GM06990 (cell line): ENCODE data around the gene DAPK1.
A peak's percentile ranks its signal among the peaks of the same experiment; 100 is the strongest.

ENCODE experiments used
- DNase-seq: peaks from one replicate; pipeline ENCODE4 v3.0.0-alpha.2; 2011; ENCODE audit not compliant: insufficient read length; ENCODE audit errors: extremely low read depth
- H3K27me3 ChIP-seq: replicated peaks from 2 replicates; pipeline ENCODE4 v1.6.0; 2011; ENCODE audit warnings: low read length; ENCODE audit not compliant: control insufficient read depth, insufficient read depth
- H3K36me3 ChIP-seq: 2 replicates; pipeline ENCODE4 v1.5.1; 2011; ENCODE audit warnings: low read length; ENCODE audit not compliant: control insufficient read depth, insufficient read depth
- H3K4me3 ChIP-seq: replicated peaks from 2 replicates; pipeline ENCODE4 v1.5.1; 2011; ENCODE audit warnings: low read depth, mild to moderate bottlenecking, control low read depth, low read length
- CTCF ChIP-seq: IDR thresholded peaks from 2 replicates; pipeline ENCODE4 v1.5.1; 2011; ENCODE audit warnings: low read length, control low read depth, mild to moderate bottlenecking, inconsistent platforms; ENCODE audit not compliant: insufficient read depth, poor library complexity, severe bottlenecking

The DAPK1 gene

GRCh38 chr9:87531370-87532295 is 34.0 kb downstream of the DAPK1 start:
- Histone ChIP-seq H3K4me3 (no peak overlapping the region), H3K36me3 (no peaks in the 10 kb centered on the region; the same call in 1 of the 2 replicates), H3K27me3 (no peaks in the 10 kb centered on the region)
- TF ChIP-seq CTCF, result no peak
- no peak for DNase-seq

GRCh38 chr9:87533271-87533670 is 35.6 kb downstream of the DAPK1 start:
- TF ChIP-seq CTCF, result peak; percentile 20
- Histone ChIP-seq H3K4me3 (no peak overlapping the region), H3K36me3 (no peaks in the 10 kb centered on the region; the same call in 1 of the 2 replicates), H3K27me3 (no peaks in the 10 kb centered on the region)
- DNase-seq, result no peak

- Histone ChIP-seq H3K36me3 (no peaks in the 10 kb centered on the region; the same call in 1 of the 2 replicates), H3K27me3 (no peaks in the 10 kb centered on the region), H3K4me3 (no peak overlapping the region)
- TF ChIP-seq CTCF, result no peak
- no peak for DNase-seq
Measured at GRCh38 chr9:87534036-87534435, 36.4 kb downstream of the DAPK1 start.

GRCh38 chr9:87534957-87535356 is 37.3 kb downstream of the DAPK1 start:
- Histone ChIP-seq H3K27me3 (no peaks in the 10 kb centered on the region), H3K36me3 (peaks cover 2% of the 10 kb centered on the region), H3K4me3 (no peak overlapping the region)
- no peak for DNase-seq
- no peak for TF ChIP-seq CTCF

- peaks cover 2% of the 10 kb centered on the region for H3K36me3 ChIP-seq
- H3K27me3 ChIP-seq, result no peaks in the 10 kb centered on the region
- DNase-seq, result peak; percentile 64
- TF ChIP-seq CTCF, result no peak
- H3K4me3 ChIP-seq, result peak overlapping the region; percentile 26
Measured at GRCh38 chr9:87535817-87536539, 38.3 kb downstream of the DAPK1 start.
